ENCODE measurements around the gene CCDC83. TPM values are rescaled to one million over a fixed set of nuclear protein-coding genes. Genes with fewer than 3 reads are reported as not detected.

Gene CCDC83
- total and polyA plus RNA-seq, 9 of the 15 experiments (the other 6 are each of a cell fraction or from before 2014, with no cell fraction given) = not detected

- TF ChIP-seq ZFP91 (CRISPR knock-in tag; IDR thresholded peaks at IDR 0.05) = no peak
- TF ChIP-seq, protein P1, sequence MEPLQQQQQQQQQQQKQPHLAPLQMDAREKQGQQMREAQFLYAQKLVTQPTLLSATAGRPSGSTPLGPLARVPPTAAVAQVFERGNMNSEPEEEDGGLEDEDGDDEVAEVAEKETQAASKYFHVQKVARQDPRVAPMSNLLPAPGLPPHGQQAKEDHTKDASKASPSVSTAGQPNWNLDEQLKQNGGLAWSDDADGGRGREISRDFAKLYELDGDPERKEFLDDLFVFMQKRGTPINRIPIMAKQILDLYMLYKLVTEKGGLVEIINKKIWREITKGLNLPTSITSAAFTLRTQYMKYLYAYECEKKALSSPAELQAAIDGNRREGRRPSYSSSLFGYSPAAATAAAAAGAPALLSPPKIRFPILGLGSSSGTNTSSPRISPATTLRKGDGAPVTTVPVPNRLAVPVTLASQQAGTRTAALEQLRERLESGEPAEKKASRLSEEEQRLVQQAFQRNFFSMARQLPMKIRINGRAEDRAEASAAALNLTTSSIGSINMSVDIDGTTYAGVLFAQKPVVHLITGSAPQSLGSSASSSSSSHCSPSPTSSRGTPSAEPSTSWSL (CRISPR knock-in tag; IDR thresholded peaks at IDR 0.05; ENCODE audit: borderline replicate concordance) = no peak
- no peak for TF ChIP-seq ZNF384 (IDR thresholded peaks at IDR 0.05; ENCODE audit: low read depth, low read length)
- TF ChIP-seq BHLHE40 (IDR thresholded peaks at IDR 0.05; ENCODE audit: low read length) = no peak
- TF ChIP-seq CEBPB (tag; IDR thresholded peaks at IDR 0.05) = no peak
- no peak for TF ChIP-seq RBM25 (IDR thresholded peaks at IDR 0.05; ENCODE audit: low read depth, low read length, severe bottlenecking)
- no peak for TF ChIP-seq TCF7L2 (IDR thresholded peaks at IDR 0.05; ENCODE audit: low read depth, low read length)
- no peak for TF ChIP-seq EP400 (IDR thresholded peaks at IDR 0.05)
- TF ChIP-seq GABPA (tag; conservative IDR thresholded peaks at IDR 0.05; ENCODE audit: low read depth) = no peak
- TF ChIP-seq, protein P2, sequence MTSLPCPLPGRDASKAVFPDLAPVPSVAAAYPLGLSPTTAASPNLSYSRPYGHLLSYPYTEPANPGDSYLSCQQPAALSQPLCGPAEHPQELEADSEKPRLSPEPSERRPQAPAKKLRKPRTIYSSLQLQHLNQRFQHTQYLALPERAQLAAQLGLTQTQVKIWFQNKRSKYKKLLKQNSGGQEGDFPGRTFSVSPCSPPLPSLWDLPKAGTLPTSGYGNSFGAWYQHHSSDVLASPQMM (CRISPR knock-in tag; IDR thresholded peaks at IDR 0.05) = no peak
- no peak for TF ChIP-seq HCFC1 (IDR thresholded peaks at IDR 0.05; ENCODE audit: low read depth, low read length)
- TF ChIP-seq HDAC3 (IDR thresholded peaks at IDR 0.05; ENCODE audit: borderline replicate concordance, partially characterized antibody) = no peak
- TF ChIP-seq, protein P3, sequence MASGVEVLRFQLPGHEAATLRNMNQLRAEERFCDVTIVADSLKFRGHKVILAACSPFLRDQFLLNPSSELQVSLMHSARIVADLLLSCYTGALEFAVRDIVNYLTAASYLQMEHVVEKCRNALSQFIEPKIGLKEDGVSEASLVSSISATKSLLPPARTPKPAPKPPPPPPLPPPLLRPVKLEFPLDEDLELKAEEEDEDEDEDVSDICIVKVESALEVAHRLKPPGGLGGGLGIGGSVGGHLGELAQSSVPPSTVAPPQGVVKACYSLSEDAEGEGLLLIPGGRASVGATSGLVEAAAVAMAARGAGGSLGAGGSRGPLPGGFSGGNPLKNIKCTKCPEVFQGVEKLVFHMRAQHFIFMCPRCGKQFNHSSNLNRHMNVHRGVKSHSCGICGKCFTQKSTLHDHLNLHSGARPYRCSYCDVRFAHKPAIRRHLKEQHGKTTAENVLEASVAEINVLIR (CRISPR knock-in tag; IDR thresholded peaks at IDR 0.05) = no peak
Observed at GRCh38 chr11:85889108-85889507, 33.9 kb downstream of the CCDC83 start (continued).

Data from K562 (cell line).